NCI-H2196 (cell line): ENCODE data around the gene EPS8L3.
"Not testable (repeated sequence)": the region's sequence is repeated elsewhere in the genome, so short reads cannot be mapped to it uniquely, and the experiment has no call there.

Experiments used
- DNase-seq: peaks from one replicate; lab custom pipeline; 2025; ENCODE audit not compliant: unreplicated experiment; lab: John Stamatoyannopoulos, UW

EPS8L3 gene

DNA sequence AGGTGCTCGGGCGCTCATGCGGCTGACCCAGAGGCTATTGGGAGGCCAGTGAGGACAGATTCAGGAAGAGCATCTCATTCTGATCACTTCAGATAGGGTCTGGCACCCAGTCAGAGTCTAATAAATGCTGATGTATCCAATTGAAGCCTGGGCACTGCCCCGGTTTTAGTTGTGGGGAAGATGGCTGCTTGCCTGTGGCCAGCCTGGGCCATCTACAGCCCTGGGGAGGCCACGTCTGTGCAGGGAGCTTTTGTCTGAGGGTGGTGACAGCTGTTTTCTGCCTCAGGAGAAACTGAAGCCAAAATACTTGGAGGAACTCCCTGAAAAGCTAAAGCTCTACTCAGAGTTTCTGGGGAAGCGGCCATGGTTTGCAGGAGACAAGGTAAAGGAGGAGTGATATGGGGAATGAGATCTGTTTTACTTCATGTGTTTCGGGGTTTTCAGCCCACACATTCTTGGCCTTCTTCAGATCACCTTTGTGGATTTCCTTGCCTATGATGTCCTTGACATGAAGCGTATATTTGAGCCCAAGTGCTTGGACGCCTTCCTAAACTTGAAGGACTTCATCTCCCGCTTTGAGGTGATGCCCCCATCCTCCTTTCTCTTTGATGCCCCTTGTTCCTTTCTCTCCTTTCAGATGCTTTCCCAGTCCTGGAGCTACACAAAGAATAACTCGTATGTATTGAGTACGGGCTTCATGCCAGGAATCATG, 48.9 kb downstream of the EPS8L3 start:
- no peak for DNase-seq

DNA sequence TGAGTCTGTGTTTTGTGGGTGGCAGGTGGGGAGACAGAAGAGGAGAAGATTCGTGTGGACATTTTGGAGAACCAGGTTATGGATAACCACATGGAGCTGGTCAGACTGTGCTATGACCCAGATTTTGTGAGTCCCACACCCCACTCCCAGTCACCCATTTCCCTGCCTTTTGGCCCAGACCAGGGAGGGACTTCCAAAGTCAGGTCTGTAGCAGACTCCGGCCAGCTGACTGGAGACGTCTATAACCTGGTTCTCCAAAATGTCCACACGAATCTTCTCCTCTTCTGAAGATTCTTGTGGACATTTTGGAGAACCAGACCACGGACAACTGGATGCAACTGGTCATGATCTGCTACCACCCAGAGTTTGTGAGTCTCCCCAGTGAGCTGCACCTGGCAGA, 50.1 kb downstream of the EPS8L3 start:
- DNase-seq: no peak

DNA sequence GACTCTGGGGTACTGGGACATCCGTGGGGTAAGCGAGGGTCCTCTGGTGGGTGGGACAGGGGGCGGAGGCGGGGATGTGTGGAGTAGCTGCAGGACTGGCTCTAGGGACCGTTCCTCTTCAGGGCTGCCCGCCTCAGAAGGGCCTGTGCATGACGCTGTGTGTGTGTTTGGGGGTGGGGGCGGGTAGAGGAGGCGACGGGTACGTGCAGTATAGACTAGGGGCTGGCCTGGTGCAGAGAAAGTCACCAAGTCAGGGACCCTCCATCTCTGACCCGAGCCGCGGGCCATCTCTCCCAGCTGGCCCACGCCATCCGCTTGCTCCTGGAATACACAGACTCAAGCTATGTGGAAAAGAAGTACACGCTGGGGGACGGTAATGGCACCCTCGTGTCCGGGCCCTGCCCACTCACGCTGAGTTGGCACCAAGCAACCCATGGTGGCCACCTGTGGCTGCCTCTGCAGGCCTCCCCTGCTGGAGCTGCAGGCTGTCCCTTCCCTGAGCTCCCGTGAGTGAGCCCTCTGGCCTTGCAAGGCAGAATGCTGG, 51.3 kb downstream of the EPS8L3 start:
- DNase-seq: no peak

DNA sequence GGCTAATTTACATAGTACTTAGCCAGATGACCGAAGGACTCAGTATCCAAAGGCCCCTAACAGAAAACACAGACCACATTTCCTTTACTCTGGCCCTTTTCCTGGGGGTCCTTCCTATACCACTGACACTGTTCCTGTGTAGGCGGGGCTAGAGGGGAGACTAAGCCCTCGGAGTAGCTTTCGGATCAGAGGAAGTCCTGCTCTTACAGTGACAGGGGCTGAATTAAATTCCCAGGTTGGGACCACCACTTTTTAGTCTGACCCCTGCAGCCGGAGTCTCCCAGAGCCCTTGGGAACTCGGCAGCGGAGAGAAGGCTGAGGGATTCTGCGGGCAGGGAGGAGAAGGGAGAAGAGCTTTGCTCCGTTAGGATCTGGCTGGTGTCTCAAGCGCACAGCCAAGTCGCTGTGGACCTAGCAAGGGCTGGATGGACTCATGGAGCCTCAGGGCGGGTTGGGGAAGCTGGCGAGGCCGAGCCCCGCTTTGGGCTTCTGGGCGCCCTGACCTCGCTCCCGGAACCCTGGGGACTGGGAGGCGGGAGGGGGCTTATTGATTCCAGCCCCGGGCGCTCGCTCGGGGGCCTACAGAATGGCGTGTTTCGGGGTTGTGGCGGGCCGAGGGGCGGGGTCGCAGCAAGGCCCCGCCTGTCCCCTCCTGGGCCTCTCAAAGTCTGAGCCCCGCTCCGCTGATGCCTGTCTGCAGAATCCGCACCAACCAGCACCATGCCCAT, 52.0 kb downstream of the EPS8L3 start, which contains the start of gene GSTM5:
GSTM5 (plus strand) TSS at position 659 of the 728 bp plus-strand sequence; CDS start at position 721, 62 bp downstream.
- DNase-seq: not testable (repeated sequence)

DNA sequence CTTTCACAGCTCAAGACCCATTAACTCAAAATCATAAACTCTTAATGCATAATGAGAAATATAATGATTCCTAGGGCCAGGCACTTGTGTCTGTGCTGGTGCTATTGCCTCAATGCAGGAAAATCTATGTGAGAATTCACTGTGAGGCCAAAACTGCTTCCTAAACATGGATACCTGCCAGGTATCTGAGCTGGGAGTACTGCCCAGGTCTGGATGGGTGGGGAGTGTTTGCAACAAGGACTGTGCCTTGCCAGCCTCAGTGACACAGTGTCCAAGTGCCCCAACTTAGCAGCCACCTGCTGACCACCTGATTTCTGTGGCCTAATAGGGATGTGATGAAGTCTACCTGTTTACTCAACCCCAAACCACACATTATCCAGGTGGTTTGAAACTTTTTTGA, 53.9 kb downstream of the EPS8L3 start:
- DNase-seq: not testable (repeated sequence)

DNA sequence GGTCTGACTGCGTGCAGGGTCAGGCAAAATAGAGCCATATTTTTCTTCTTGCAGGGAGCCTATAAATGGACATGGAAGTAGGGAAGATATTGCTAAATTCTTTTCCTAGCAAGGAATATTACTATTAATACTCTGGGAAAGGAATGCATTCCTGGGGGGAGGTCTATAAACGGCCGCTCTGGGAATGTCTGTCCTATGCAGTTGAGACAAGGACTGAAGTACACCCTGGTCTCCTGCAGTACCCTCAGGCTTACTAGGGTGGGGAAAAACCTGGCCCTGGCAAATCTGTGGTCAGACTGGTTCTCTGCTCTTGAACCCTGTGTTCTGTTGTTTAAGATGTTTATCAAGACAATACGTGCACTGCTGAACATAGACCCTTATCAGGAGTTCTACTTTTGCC, 54.8 kb downstream of the EPS8L3 start:
- DNase-seq: not testable (repeated sequence)

DNA sequence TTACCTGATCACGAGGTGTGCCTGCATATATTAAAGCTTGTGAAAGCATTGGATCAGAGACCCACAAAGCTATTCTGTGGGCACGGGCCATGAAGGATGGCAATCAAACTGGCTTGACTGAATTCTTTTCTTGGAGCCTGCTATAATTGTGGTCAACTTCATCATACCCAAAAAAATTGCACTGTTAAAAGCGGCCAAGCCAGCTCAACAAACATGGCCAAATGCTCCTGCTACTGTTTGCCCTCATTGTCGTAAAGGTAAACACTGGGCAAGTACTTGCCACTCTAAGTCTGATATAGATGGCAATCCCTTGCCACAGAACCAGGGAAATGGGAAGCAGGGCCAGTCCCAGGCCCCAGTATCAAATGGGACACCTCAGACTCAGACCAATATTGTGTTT, 58.3 kb downstream of the EPS8L3 start:
- no peak for DNase-seq

DNA sequence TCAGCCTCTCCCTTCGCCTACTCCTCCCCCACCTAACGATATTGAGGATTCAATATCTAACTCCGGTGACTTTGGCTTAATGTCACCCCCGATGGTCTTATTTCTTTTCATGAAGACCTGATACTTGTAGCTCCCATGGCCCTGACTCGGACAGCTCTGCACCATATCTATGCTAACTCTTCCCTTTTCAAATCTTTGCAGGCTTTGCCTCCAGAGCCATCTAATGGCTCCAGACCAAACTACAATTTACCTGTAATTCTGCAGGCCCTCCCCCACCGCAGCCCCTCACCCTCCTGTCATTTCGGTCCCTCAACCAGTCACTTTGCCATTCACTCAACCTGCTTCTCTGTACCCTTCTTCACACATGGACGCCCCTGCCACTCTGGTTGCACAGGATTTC, 59.5 kb downstream of the EPS8L3 start:
- no peak for DNase-seq

DNA sequence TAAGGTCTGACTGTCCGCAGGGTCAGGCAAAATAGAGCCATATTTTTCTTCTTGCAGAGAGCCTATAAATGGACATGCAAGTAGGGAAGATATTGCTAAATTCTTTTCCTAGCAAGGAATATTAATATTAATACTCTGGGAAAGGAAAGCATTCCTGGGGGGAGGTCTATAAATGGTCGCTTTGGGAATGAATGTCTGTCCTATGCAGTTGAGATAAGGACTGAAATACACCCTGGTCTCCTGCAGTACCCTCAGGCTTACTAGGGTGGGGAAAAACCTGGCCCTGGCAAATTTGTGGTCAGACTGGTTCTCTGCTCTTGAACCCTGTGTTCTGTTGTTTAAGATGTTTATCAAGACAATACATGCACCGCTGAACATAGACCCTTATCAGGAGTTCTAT, 60.8 kb downstream of the EPS8L3 start:
- not testable (repeated sequence) for DNase-seq
